ENCODE data around the gene UACA.
"Not testable (repeated sequence)": the region's sequence is repeated elsewhere in the genome, so short reads cannot be mapped to it uniquely, and the experiment has no call there.

UACA gene

GRCh38 chr15:70625011-70625410 lies 138.3 kb downstream of the UACA start:
- DNase-seq (ENCODE audit: low spot score in 2 of 2): no peak
- H3K36me3 ChIP-seq (replicated peaks): no peaks in the 10 kb centered on the region
- in situ Hi-C loops (cut with MboI; ENCODE audit: low sequenced_read_pairs): no loop called here
- no peaks in the 10 kb centered on the region for H3K4me1 ChIP-seq
- H3K9me3 ChIP-seq: peaks cover 4% of the 10 kb centered on the region
- H3K4me3 ChIP-seq: no peak overlapping the region
- H3K27me3 ChIP-seq (ENCODE audit: low read depth): no peaks in the 10 kb centered on the region

GRCh38 chr15:70618929-70619328 lies 144.4 kb downstream of the UACA start:
- Histone ChIP-seq H3K9me3 (peaks cover 4% of the 10 kb centered on the region; the same call in 1 of the 2 replicates), H3K27me3 (ENCODE audit: low read depth) (no peaks in the 10 kb centered on the region), H3K4me3 (no peak overlapping the region), H3K4me1 (no peaks in the 10 kb centered on the region; the same call in 1 of the 2 replicates), H3K36me3 (replicated peaks) (no peaks in the 10 kb centered on the region)
- in situ Hi-C loops (cut with MboI; ENCODE audit: low sequenced_read_pairs): no loop called here
- DNase-seq (ENCODE audit: low spot score in 2 of 2): no peak

- Histone ChIP-seq H3K27me3 (ENCODE audit: low read depth) (no peaks in the 10 kb centered on the region), H3K4me3 (no peak overlapping the region), H3K9me3 (peaks cover 2% of the 10 kb centered on the region; the same call in 1 of the 2 replicates), H3K36me3 (replicated peaks) (no peaks in the 10 kb centered on the region), H3K4me1 (no peaks in the 10 kb centered on the region; the same call in 1 of the 2 replicates)
- no peak for DNase-seq (ENCODE audit: low spot score in 2 of 2)
- in situ Hi-C loops (cut with MboI; ENCODE audit: low sequenced_read_pairs): no loop called here
Observed at GRCh38 chr15:70617911-70618287, 145.5 kb downstream of the UACA start.

GRCh38 chr15:70617076-70617910 lies 146.1 kb downstream of the UACA start:
- H3K4me1 ChIP-seq: no peaks in the 10 kb centered on the region; the same call in 1 of the 2 replicates
- in situ Hi-C loops (cut with MboI; ENCODE audit: low sequenced_read_pairs): no loop called here
- H3K27me3 ChIP-seq (ENCODE audit: low read depth): no peaks in the 10 kb centered on the region
- H3K36me3 ChIP-seq (replicated peaks): no peaks in the 10 kb centered on the region
- peaks cover 2% of the 10 kb centered on the region; the same call in 1 of the 2 replicates for H3K9me3 ChIP-seq
- no peak overlapping the region for H3K4me3 ChIP-seq
- no peak for DNase-seq (ENCODE audit: low spot score in 2 of 2)

- in situ Hi-C loops (cut with MboI; ENCODE audit: low sequenced_read_pairs); H3K27me3 ChIP-seq (ENCODE audit: low read depth); H3K4me3 ChIP-seq; H3K4me1 ChIP-seq; H3K36me3 ChIP-seq (replicated peaks); DNase-seq (ENCODE audit: low spot score in 2 of 2); H3K9me3 ChIP-seq: not testable (repeated sequence)
Observed at GRCh38 chr15:70616311-70616756, 147.0 kb downstream of the UACA start.

GRCh38 chr15:70615435-70616310 lies 147.7 kb downstream of the UACA start:
- H3K4me1 ChIP-seq: no peaks in the 10 kb centered on the region; the same call in 1 of the 2 replicates
- H3K27me3 ChIP-seq (ENCODE audit: low read depth): no peaks in the 10 kb centered on the region
- DNase-seq (ENCODE audit: low spot score in 2 of 2): no peak
- 0 out of 2 replicates have a peak, but pooled peaks cover 6% of the 10 kb centered on the region for H3K9me3 ChIP-seq
- H3K4me3 ChIP-seq: no peak overlapping the region
- in situ Hi-C loops (cut with MboI; ENCODE audit: low sequenced_read_pairs): no loop called here
- H3K36me3 ChIP-seq (replicated peaks): no peaks in the 10 kb centered on the region

- in situ Hi-C loops (cut with MboI; ENCODE audit: low sequenced_read_pairs): no loop called here
- H3K36me3 ChIP-seq (replicated peaks): no peaks in the 10 kb centered on the region
- no peak overlapping the region for H3K4me3 ChIP-seq
- no peaks in the 10 kb centered on the region; the same call in 1 of the 2 replicates for H3K4me1 ChIP-seq
- H3K9me3 ChIP-seq: 0 out of 2 replicates have a peak, but pooled peaks cover 6% of the 10 kb centered on the region
- no peaks in the 10 kb centered on the region for H3K27me3 ChIP-seq (ENCODE audit: low read depth)
- no peak for DNase-seq (ENCODE audit: low spot score in 2 of 2)
Observed at GRCh38 chr15:70614221-70614620, 149.1 kb downstream of the UACA start.

GRCh38 chr15:70613271-70613670 lies 150.1 kb downstream of the UACA start:
- DNase-seq (ENCODE audit: low spot score in 2 of 2): no peak
- in situ Hi-C loops (cut with MboI; ENCODE audit: low sequenced_read_pairs): no loop called here
- H3K4me3 ChIP-seq: no peak overlapping the region
- H3K9me3 ChIP-seq: 0 out of 2 replicates have a peak, but pooled peaks cover 6% of the 10 kb centered on the region
- no peaks in the 10 kb centered on the region for H3K27me3 ChIP-seq (ENCODE audit: low read depth)
- H3K36me3 ChIP-seq (replicated peaks): no peaks in the 10 kb centered on the region
- H3K4me1 ChIP-seq: no peaks in the 10 kb centered on the region

GRCh38 chr15:70611286-70611685 lies 152.1 kb downstream of the UACA start:
- H3K27me3 ChIP-seq (ENCODE audit: low read depth): no peaks in the 10 kb centered on the region
- H3K4me1 ChIP-seq: no peaks in the 10 kb centered on the region
- H3K4me3 ChIP-seq: no peak overlapping the region
- in situ Hi-C loops (cut with MboI; ENCODE audit: low sequenced_read_pairs): no loop called here
- 0 out of 2 replicates have a peak, but pooled peaks cover 6% of the 10 kb centered on the region for H3K9me3 ChIP-seq
- no peaks in the 10 kb centered on the region for H3K36me3 ChIP-seq (replicated peaks)
- peak in 1 of 2 experiments; percentile 2 for DNase-seq (ENCODE audit: low spot score in 2 of 2)

- no peaks in the 10 kb centered on the region for H3K36me3 ChIP-seq (replicated peaks)
- in situ Hi-C loops (cut with MboI; ENCODE audit: low sequenced_read_pairs): no loop called here
- peak in 1 of 2 experiments; percentile 2 for DNase-seq (ENCODE audit: low spot score in 2 of 2)
- 0 out of 2 replicates have a peak, but pooled peaks cover 6% of the 10 kb centered on the region for H3K9me3 ChIP-seq
- H3K4me1 ChIP-seq: peaks cover 2% of the 10 kb centered on the region; the same call in 1 of the 2 replicates
- no peaks in the 10 kb centered on the region for H3K27me3 ChIP-seq (ENCODE audit: low read depth)
- no peak overlapping the region for H3K4me3 ChIP-seq
Observed at GRCh38 chr15:70610541-70610940, 152.8 kb downstream of the UACA start.

GRCh38 chr15:70609889-70610288 lies 153.5 kb downstream of the UACA start:
- Histone ChIP-seq H3K27me3 (ENCODE audit: low read depth) (no peaks in the 10 kb centered on the region), H3K4me1 (peaks cover 9% of the 10 kb centered on the region), H3K4me3 (no peak overlapping the region), H3K9me3 (0 out of 2 replicates have a peak, but pooled peaks cover 6% of the 10 kb centered on the region), H3K36me3 (replicated peaks) (no peaks in the 10 kb centered on the region)
- DNase-seq (ENCODE audit: low spot score in 2 of 2): no peak
- in situ Hi-C loops (cut with MboI; ENCODE audit: low sequenced_read_pairs): no loop called here

- 0 out of 2 replicates have a peak, but pooled peaks cover 6% of the 10 kb centered on the region for H3K9me3 ChIP-seq
- H3K27me3 ChIP-seq (ENCODE audit: low read depth): no peaks in the 10 kb centered on the region
- H3K36me3 ChIP-seq (replicated peaks): no peaks in the 10 kb centered on the region
- DNase-seq (ENCODE audit: low spot score in 2 of 2): no peak
- H3K4me1 ChIP-seq: peaks cover 10% of the 10 kb centered on the region
- in situ Hi-C loops (cut with MboI; ENCODE audit: low sequenced_read_pairs): no loop called here
- H3K4me3 ChIP-seq: no peak overlapping the region
Observed at GRCh38 chr15:70608144-70608543, 155.2 kb downstream of the UACA start.

GRCh38 chr15:70605606-70606410 lies 157.6 kb downstream of the UACA start:
- no peaks in the 10 kb centered on the region for H3K36me3 ChIP-seq (replicated peaks)
- H3K9me3 ChIP-seq: no peaks in the 10 kb centered on the region
- H3K27me3 ChIP-seq (ENCODE audit: low read depth): no peaks in the 10 kb centered on the region
- peak in 1 of 2 experiments; percentile 56 for DNase-seq (ENCODE audit: low spot score in 2 of 2)
- H3K4me1 ChIP-seq: peaks cover 10% of the 10 kb centered on the region
- in situ Hi-C loops (cut with MboI; ENCODE audit: low sequenced_read_pairs): no loop called here
- no peak overlapping the region for H3K4me3 ChIP-seq
